Tibial artery (tissue), 4 donors: ENCODE results near the gene CYB5A.

ENCODE experiments used
- DNase-seq, 2 donors: peaks; one replicate each; pipeline ENCODE4 v3.0.0-alpha.2; 2019
- H3K27ac ChIP-seq, 2 donors: fragments of 200-600 bp; sonication (generic) in 1 of 2; 1 replicate in 1 of 2; 2 replicates in 1 of 2; pipeline ENCODE4 v1.5.1; 2018 to 2019; ENCODE audit warnings: mild to moderate bottlenecking in 1 of 2
- H3K27me3 ChIP-seq, 2 donors: fragments of 200-600 bp; sonication (generic) in 1 of 2; one replicate each; pipeline versions ENCODE4 v1.5.1 to v1.6.0; 2016 to 2019
- H3K36me3 ChIP-seq, 3 donors: fragments of 200-600 bp; sonication (generic) in 2 of 3; one replicate each; pipeline ENCODE4 v1.5.1; 2016 to 2019; ENCODE audit warnings: mild to moderate bottlenecking in 2 of 3
- H3K4me1 ChIP-seq, 4 donors: fragments of 200-600 bp; sonication (generic) in 2 of 4; 1 replicate in 3 of 4; 2 replicates in 1 of 4; pipeline ENCODE4 v1.5.1; 2016 to 2019
- H3K4me3 ChIP-seq, 2 donors: fragments of 200-600 bp; sonication (generic) in 1 of 2; 1 replicate in 1 of 2; 2 replicates in 1 of 2; pipeline ENCODE4 v1.5.1; 2018 to 2019; ENCODE audit warnings: mild to moderate bottlenecking in 2 of 2
- H3K9me3 ChIP-seq, 3 donors: fragments of 200-600 bp; sonication (generic) in 1 of 3; one replicate each; pipeline ENCODE4 v1.5.1; 2016 to 2019
- intact Hi-C: fragments of 100-400 bp; cut with DNase I; formaldehyde crosslinking; loops from one replicate; pipeline ENCODE4 v1.15.0; 2023; ENCODE audit warnings: low total_unique reads
- TF ChIP-seq, protein P1 (sequence below), 2 experiments: fragments of 200-600 bp in 1 of 2; fragments of 450-650 bp in 1 of 2; IDR thresholded peaks; one replicate each; pipeline ENCODE4 v1.5.1; 2017 to 2019; ENCODE audit warnings: antibody characterized with exemption in 2 of 2, mild to moderate bottlenecking in 1 of 2, moderate library complexity in 1 of 2

Gene CYB5A

DNA sequence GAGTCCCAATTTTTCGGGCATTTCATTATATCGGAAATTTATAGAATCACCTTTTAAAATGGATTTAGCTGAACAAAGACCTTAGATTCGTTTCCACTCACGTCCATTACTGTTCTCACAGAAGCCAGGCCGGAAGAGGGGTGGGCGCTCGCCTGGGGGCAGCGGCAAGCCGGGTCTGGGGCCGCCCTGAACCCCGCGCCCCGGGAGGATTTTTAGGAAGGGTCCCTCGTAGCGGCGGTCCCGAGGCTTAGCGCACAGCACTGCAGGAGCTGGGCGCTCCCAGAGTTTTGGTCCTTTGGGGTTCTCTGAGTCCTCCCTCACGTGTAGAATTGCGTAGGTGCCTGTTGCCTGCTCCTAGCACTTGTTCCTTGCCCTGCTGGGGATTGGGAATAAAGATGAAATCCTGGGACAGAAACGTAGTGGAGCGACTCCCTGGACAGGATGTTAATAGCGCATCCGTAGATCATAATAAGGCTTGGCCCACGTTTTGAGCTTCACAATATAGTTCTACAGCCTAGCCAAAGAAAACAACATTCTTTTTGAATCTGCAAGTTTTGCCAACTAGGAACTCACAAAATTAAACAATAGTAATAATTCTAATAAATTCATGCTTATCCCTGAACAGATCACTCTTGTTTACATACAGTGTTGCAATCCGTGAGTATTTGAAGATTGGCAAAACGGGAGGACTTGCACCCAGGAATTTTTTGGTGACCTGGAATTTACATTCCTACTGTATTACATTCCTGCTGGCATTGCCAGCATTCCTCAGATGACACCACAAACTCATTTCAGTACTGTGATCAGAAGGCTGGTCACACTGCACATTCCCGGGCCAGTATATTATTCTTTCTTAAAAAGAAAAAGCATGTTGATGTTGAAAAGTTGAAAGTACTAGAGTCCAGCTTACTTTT is 24.8 kb upstream of the CYB5A start:
- intact Hi-C loops: no loop called here
- no peak overlapping the region for H3K4me3 ChIP-seq
- no peak for DNase-seq

DNA sequence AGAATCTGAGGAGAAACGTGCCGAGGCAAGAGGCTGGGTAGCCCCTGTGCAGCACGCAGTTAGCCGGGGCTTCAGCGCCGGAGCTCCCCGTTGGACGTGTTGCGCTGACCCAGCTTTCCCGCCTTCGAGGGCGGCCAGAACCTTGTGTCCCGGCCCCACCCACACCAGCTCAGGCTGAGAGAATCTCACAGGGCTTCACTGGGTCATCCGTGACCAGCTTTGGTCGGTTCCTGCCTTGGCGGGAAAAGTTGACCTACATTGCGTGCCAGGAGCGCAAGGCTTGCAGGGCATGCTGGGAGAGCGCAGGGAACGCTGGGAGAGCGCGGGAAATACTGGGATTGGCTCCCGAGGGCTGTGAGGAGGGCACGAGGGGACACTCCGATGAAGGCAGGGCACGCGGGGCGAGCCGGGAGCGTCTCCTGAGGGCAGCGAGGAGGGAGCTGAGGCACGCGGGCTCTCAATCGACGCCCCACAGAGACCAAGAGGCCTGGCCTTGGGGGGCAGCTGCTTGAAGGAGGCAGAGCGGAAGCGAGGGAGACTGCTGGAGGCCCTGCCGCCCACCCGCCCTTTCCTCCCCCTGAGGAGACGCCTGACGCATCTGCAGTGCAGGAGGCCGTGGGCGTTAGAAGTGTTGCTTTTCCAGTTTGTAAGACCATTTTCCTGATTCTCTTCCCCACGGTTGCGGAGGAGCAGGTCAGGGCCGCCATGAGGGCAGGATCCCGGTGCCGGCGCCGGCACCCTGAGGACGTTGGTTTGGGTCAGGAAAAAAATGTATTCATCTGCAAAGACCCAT is 23.9 kb upstream of the CYB5A start, which contains the start of gene C18orf63:
Gene C18orf63, plus strand, starts transcription at position 376 of the 793 bp plus-strand sequence. CDS start 2,027 bp downstream, outside the sequence.
- H3K27me3 ChIP-seq: no peaks in the 10 kb centered on the region
- no peaks in the 10 kb centered on the region for H3K9me3 ChIP-seq
- no peaks in the 10 kb centered on the region for H3K36me3 ChIP-seq
- H3K27ac ChIP-seq: no peak within 1 kb of the TSS
- H3K4me3 ChIP-seq: no peak within 1 kb of the TSS
- H3K4me1 ChIP-seq: no peaks in the 10 kb centered on the region
- DNase-seq: no peak
- TF ChIP-seq, protein P1, sequence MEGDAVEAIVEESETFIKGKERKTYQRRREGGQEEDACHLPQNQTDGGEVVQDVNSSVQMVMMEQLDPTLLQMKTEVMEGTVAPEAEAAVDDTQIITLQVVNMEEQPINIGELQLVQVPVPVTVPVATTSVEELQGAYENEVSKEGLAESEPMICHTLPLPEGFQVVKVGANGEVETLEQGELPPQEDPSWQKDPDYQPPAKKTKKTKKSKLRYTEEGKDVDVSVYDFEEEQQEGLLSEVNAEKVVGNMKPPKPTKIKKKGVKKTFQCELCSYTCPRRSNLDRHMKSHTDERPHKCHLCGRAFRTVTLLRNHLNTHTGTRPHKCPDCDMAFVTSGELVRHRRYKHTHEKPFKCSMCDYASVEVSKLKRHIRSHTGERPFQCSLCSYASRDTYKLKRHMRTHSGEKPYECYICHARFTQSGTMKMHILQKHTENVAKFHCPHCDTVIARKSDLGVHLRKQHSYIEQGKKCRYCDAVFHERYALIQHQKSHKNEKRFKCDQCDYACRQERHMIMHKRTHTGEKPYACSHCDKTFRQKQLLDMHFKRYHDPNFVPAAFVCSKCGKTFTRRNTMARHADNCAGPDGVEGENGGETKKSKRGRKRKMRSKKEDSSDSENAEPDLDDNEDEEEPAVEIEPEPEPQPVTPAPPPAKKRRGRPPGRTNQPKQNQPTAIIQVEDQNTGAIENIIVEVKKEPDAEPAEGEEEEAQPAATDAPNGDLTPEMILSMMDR (IDR thresholded peaks at IDR 0.05): no peak
- intact Hi-C loops: no loop called here

More for the DNA sequence above, 24.8 kb upstream of the CYB5A start:
- TF ChIP-seq, protein P1 (IDR thresholded peaks at IDR 0.05): no peak
- H3K9me3 ChIP-seq: no peaks in the 10 kb centered on the region
- H3K27ac ChIP-seq: no peak overlapping the region
- no peaks in the 10 kb centered on the region for H3K4me1 ChIP-seq
- H3K36me3 ChIP-seq: no peaks in the 10 kb centered on the region
- H3K27me3 ChIP-seq: no peaks in the 10 kb centered on the region

DNA sequence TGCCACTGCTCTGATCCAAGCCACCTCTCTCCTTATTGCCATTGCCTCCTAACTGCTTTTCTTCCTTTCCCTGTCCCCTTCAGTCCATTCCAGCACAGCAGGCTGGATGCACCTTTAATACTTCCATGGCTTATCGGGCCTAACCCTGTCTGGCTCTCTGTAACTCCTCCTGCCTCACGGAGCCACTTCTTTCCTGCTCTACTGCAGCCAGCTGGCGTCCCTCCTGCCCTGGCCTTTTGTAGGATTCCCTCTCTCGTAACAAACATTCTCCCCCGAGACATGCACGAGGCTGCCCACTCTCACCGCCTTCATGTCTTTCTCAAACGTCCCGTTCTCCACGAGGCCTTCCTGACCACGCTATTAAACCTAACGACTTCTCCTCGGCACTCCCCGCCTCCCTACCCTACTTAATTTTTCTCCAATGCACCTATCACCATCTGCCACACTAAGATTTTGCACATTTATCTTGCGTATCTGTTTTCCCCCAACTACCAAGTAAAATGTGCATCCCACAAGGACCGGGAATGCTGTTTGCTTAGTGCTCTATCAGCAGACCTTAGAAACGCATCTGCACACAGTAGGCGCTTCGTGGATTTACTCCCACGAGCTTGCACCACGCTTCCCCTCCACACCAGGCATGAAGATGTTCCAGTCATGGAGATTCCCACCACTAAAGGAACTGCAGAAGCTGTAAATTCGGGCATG is 23.1 kb upstream of the CYB5A start:
- DNase-seq: no peak
- Histone ChIP-seq H3K4me1 (no peaks in the 10 kb centered on the region), H3K27me3 (no peaks in the 10 kb centered on the region), H3K27ac (no peak overlapping the region), H3K36me3 (no peaks in the 10 kb centered on the region), H3K9me3 (no peaks in the 10 kb centered on the region), H3K4me3 (no peak overlapping the region)
- TF ChIP-seq, protein P1 (IDR thresholded peaks at IDR 0.05): no peak
- intact Hi-C loops: no loop called here

DNA sequence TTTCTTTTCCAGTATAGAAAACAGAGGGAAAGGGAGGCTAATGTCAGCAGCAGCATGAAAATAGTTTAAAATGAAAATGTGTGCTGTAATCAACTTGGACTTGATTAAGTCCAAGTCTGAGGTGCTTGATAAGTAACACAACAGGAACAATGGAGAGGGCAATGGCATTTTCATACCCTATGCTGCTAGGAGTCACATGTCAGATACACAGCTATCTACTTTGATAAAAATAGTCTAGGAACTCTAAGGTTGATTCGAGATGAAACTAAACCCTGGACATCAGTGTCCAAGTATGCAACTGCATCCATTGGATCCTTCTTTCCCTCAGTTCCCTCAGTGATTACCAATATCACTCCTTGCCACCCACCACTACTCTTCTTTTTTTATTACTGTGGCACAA is 19.2 kb upstream of the CYB5A start:
- DNase-seq: no peak
- Histone ChIP-seq H3K36me3 (no peaks in the 10 kb centered on the region), H3K27me3 (peaks cover 0 to 8% of the 10 kb centered on the region in 2 donors), H3K4me3 (no peak overlapping the region), H3K27ac (no peak overlapping the region), H3K9me3 (no peaks in the 10 kb centered on the region), H3K4me1 (no peaks in the 10 kb centered on the region)
- TF ChIP-seq, protein P1 (IDR thresholded peaks at IDR 0.05): no peak
- intact Hi-C loops: no loop called here

DNA sequence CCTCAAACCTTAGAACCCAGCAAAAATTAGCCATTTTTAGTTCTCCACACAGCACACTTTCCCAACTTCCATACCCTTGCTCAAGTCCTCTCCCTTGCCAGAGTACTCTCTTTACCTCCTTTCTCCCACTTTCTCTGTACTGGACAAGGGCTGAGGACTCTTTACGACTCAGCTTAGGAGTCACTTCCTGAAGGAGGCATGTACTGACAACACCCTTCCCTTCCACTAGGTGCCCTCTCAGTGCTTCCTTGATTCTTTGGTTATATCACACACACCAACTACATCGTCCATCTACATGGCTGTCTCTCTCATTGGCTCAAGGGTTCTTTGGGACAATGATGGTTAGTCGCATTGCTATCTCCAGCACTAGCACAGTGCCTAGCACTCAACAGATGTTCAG is 18.6 kb upstream of the CYB5A start:
- H3K27me3 ChIP-seq: peaks cover 0 to 8% of the 10 kb centered on the region in 2 donors
- H3K4me1 ChIP-seq: no peaks in the 10 kb centered on the region
- no peak for DNase-seq
- H3K4me3 ChIP-seq: no peak overlapping the region
- TF ChIP-seq, protein P1 (IDR thresholded peaks at IDR 0.05): peak; percentile 39
- H3K36me3 ChIP-seq: no peaks in the 10 kb centered on the region
- H3K27ac ChIP-seq: no peak overlapping the region
- no peaks in the 10 kb centered on the region for H3K9me3 ChIP-seq
- intact Hi-C loops: no loop called here
